Mesendoderm (in vitro differentiated cells): Measurements from ENCODE around the gene ARL6IP6.
"Not testable (repeated sequence)": the region's sequence is repeated elsewhere in the genome, so short reads cannot be mapped to it uniquely, and the experiment has no call there.

Source experiments
- DNase-seq: peaks from one replicate; pipeline ENCODE4 v3.0.0; 2013
- H2AK5ac ChIP-seq: 2 replicates; pipeline ENCODE4 v1.6.1; 2013; ENCODE audit warnings: low read length, inconsistent platforms
- H2BK120ac ChIP-seq: 2 replicates; pipeline ENCODE4 v1.6.1; 2013; ENCODE audit warnings: low read depth, mild to moderate bottlenecking, low read length, moderate library complexity, mixed read lengths
- H2BK15ac ChIP-seq: replicated peaks from 2 replicates; pipeline ENCODE4 v1.6.1; 2013; ENCODE audit warnings: low read depth, mild to moderate bottlenecking, moderate library complexity
- H2BK5ac ChIP-seq: 2 replicates; pipeline ENCODE4 v1.6.1; 2013; ENCODE audit warnings: low read length, inconsistent platforms
- H3K18ac ChIP-seq: 2 replicates; pipeline ENCODE4 v1.6.1; 2013; ENCODE audit warnings: mild to moderate bottlenecking, low read length, mixed read lengths
- H3K23ac ChIP-seq: one replicate; pipeline ENCODE4 v1.6.1; 2013; ENCODE audit warnings: low read length
- H3K27ac ChIP-seq: 2 replicates; pipeline ENCODE4 v1.5.1; 2013; ENCODE audit warnings: low read depth, mild to moderate bottlenecking, inconsistent platforms, low read length, moderate library complexity
- H3K27me3 ChIP-seq: 2 replicates; pipeline ENCODE4 v1.6.1; 2013; ENCODE audit warnings: low read length, control low read depth, mild to moderate bottlenecking, inconsistent platforms; ENCODE audit not compliant: insufficient read depth, poor library complexity
- H3K36me3 ChIP-seq: 2 replicates; pipeline ENCODE4 v1.6.1; 2013; ENCODE audit warnings: low read length, inconsistent platforms; ENCODE audit not compliant: control insufficient read depth, insufficient read depth
- H3K4ac ChIP-seq: one replicate; pipeline ENCODE4 v1.6.1; 2013; ENCODE audit warnings: low read depth, mild to moderate bottlenecking, low read length, moderate library complexity
- H3K4me1 ChIP-seq: 2 replicates; pipeline ENCODE4 v1.6.1; 2013; ENCODE audit warnings: low read depth, low read length, inconsistent platforms; ENCODE audit not compliant: control insufficient read depth
- H3K4me2 ChIP-seq: 2 replicates; pipeline ENCODE4 v1.6.1; 2013; ENCODE audit warnings: low read length
- H3K4me3 ChIP-seq: 2 replicates; pipeline ENCODE4 v1.5.1; 2013; ENCODE audit warnings: mild to moderate bottlenecking, low read length
- H3K56ac ChIP-seq: one replicate; pipeline ENCODE4 v1.6.1; 2013; ENCODE audit warnings: low read length
- H3K79me1 ChIP-seq: 2 replicates; pipeline ENCODE4 v1.6.1; 2013; ENCODE audit warnings: low read length, inconsistent platforms
- H3K79me2 ChIP-seq: 2 replicates; pipeline ENCODE4 v1.6.1; 2013; ENCODE audit warnings: mild to moderate bottlenecking, low read length; ENCODE audit not compliant: control insufficient read depth, insufficient read depth
- H3K9ac ChIP-seq: 2 replicates; pipeline ENCODE4 v1.6.1; 2013; ENCODE audit warnings: low read length, inconsistent platforms
- H4K5ac ChIP-seq: one replicate; pipeline ENCODE4 v1.6.1; 2013; ENCODE audit warnings: low read length
- H4K8ac ChIP-seq: one replicate; pipeline ENCODE4 v1.6.1; 2013; ENCODE audit warnings: low read depth, mild to moderate bottlenecking, control low read depth, low read length, moderate library complexity
- WGBS: extraction: QIAGEN DNeasy Blood & Tissue Kit; methylation state at CpG from one replicate; pipeline ENCODE4 v1.1.7; 2013; ENCODE audit warnings: low lambda C conversion rate, missing lambda C conversion rate; ENCODE audit not compliant: insufficient coverage; ENCODE audit errors: extremely low coverage; 5-methylcytosine and 5-hydroxymethylcytosine counted together

The ARL6IP6 gene

DNA sequence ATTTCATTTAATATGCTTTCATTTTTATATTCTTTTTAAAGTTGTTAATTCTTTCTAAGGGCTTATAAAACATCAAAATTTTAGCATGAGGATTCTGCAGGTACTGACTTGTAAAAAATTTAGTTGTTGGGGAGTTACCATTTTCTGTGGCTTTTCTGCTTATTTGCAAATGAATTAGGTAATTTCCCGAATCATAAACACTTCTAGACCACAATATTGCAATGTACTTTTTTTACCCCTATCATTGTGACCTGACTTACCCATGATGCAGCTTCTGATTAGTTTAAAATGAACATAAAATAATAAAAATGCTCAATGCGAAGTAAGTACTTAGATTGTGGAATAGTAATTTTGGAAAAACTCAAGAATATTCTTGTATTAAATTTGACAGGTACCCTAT, 11.4 kb downstream of the ARL6IP6 start:
- no CpG with 5 or more reads among the region's 2 CpGs for WGBS
- Histone ChIP-seq H3K23ac (no peak overlapping the region), H3K4ac (no peak overlapping the region), H3K27ac (no peak overlapping the region), H3K36me3 (no peaks in the 10 kb centered on the region), H3K79me2 (peaks cover 14% of the 10 kb centered on the region), H3K27me3 (no peaks in the 10 kb centered on the region), H2AK5ac (no peak overlapping the region), H3K4me2 (no peak overlapping the region), H2BK120ac (no peak overlapping the region), H2BK15ac (no peak overlapping the region), H3K4me1 (no peaks in the 10 kb centered on the region), H2BK5ac (no peak overlapping the region), H3K79me1 (peaks cover 6% of the 10 kb centered on the region), H4K5ac (no peak overlapping the region), H4K8ac (no peak overlapping the region), H3K9ac (no peak overlapping the region), H3K56ac (no peak overlapping the region), H3K18ac (no peak overlapping the region), H3K4me3 (no peak overlapping the region)
- DNase-seq = no peak

DNA sequence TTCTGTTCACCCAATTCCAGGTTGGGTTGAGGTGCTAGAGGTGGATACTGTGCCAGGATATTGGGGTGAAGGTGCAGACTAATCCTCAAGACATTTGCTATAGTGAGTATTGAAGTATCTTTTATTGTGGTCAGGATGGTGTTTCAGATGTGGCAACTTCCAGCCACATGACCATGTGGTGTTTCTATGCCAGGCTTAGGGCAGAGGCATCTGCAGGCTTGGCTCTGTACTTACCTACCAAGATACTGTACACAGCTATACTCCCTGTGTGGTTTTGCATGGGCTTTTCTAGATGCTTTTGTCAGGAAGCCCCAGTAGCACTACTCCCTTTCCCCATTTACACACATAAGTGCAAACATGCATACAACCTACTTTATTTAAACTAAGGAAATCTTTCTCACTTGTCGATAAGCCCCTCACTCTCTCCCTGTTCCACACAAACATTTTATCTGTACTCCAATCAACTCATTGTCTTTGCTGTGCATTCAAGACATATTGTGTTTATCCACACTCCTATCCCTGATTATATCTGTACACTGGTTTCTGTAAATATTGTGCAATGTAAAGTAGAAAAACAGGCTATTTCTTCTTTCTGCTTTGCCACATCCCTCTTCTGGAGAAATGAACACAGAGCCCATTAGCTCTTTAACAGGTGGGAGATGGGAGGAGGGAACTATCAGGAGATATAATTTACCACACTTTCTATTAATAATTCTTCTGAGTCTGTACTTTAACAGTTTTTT, 12.3 kb downstream of the ARL6IP6 start:
- H3K27me3 ChIP-seq = no peaks in the 10 kb centered on the region
- H3K4me2 ChIP-seq = no peak overlapping the region
- no peak overlapping the region for H2BK15ac ChIP-seq
- H4K5ac ChIP-seq = no peak overlapping the region
- H3K56ac ChIP-seq = no peak overlapping the region
- no peak overlapping the region for H3K27ac ChIP-seq
- no CpG with 5 or more reads among the region's 1 CpG for WGBS
- no peak overlapping the region for H3K4ac ChIP-seq
- H3K36me3 ChIP-seq = no peaks in the 10 kb centered on the region
- peaks cover 6% of the 10 kb centered on the region for H3K79me1 ChIP-seq
- no peaks in the 10 kb centered on the region for H3K4me1 ChIP-seq
- DNase-seq = no peak
- no peak overlapping the region for H2BK5ac ChIP-seq
- H3K23ac ChIP-seq = no peak overlapping the region
- H2AK5ac ChIP-seq = no peak overlapping the region
- peaks cover 14% of the 10 kb centered on the region for H3K79me2 ChIP-seq
- no peak overlapping the region for H4K8ac ChIP-seq
- H2BK120ac ChIP-seq = no peak overlapping the region
- H3K9ac ChIP-seq = no peak overlapping the region
- H3K4me3 ChIP-seq = no peak overlapping the region
- no peak overlapping the region for H3K18ac ChIP-seq

DNA sequence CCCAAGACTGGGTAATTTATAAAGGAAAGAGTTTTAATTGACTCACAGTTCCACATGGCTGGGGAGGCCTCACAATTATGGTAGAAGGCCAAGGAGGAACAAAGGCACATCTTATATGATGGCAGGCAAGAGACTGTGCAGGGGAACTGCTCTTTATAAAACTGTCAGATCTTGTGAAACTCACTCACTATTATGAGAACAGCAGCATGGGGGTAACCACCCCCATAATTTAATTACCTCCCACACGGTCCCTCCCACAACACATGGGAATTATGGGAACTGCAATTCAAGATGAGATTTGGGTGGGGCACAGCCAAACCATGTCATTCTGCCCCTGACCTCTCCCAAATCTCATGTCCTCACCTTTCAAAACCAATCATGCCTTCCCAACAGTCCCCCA, 19.1 kb downstream of the ARL6IP6 start:
- not testable (repeated sequence) for H3K27me3 ChIP-seq, DNase-seq, H3K4me1 ChIP-seq, H2AK5ac ChIP-seq, H3K79me1 ChIP-seq, H3K36me3 ChIP-seq, H3K23ac ChIP-seq, H2BK5ac ChIP-seq, H3K56ac ChIP-seq, H3K27ac ChIP-seq, H4K5ac ChIP-seq, H2BK15ac ChIP-seq, H3K4me3 ChIP-seq, H3K4ac ChIP-seq, H3K79me2 ChIP-seq, H2BK120ac ChIP-seq, H4K8ac ChIP-seq, H3K18ac ChIP-seq, H3K9ac ChIP-seq, H3K4me2 ChIP-seq
- WGBS = no CpG with 5 or more reads among the region's 1 CpG

DNA sequence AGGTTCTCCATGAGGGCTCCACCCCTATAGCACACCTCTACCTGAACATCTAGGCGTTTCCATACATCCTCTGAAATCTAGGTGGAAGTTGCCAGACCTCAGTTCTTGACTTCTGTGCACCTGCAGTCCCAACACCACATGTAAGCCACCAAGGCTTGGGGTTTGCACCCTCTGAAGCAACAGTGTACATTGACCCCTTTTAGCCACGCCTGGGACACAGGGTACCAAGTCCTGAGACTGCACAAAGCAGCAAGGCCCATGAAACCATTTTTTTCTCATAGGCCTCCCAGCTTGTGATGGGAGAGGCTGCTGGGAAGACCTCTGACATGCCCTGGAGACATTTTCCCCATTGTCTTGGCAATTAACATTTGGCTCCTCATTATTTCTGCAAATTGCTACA, 20.0 kb downstream of the ARL6IP6 start:
- H3K27me3 ChIP-seq = no peaks in the 10 kb centered on the region
- H3K18ac ChIP-seq = no peak overlapping the region
- no peak overlapping the region for H3K4me3 ChIP-seq
- no peak overlapping the region for H4K8ac ChIP-seq
- H3K4ac ChIP-seq = no peak overlapping the region
- H2AK5ac ChIP-seq = no peak overlapping the region
- no peak overlapping the region for H4K5ac ChIP-seq
- H3K79me2 ChIP-seq = no peaks in the 10 kb centered on the region
- H3K79me1 ChIP-seq = peaks cover 1% of the 10 kb centered on the region
- H3K4me2 ChIP-seq = no peak overlapping the region
- no peak overlapping the region for H3K23ac ChIP-seq
- no peak overlapping the region for H2BK120ac ChIP-seq
- WGBS = no CpG with 5 or more reads among the region's 2 CpGs
- no peak overlapping the region for H3K56ac ChIP-seq
- H2BK5ac ChIP-seq = no peak overlapping the region
- no peak overlapping the region for H2BK15ac ChIP-seq
- H3K9ac ChIP-seq = no peak overlapping the region
- H3K4me1 ChIP-seq = no peaks in the 10 kb centered on the region
- no peaks in the 10 kb centered on the region for H3K36me3 ChIP-seq
- no peak for DNase-seq
- no peak overlapping the region for H3K27ac ChIP-seq

DNA sequence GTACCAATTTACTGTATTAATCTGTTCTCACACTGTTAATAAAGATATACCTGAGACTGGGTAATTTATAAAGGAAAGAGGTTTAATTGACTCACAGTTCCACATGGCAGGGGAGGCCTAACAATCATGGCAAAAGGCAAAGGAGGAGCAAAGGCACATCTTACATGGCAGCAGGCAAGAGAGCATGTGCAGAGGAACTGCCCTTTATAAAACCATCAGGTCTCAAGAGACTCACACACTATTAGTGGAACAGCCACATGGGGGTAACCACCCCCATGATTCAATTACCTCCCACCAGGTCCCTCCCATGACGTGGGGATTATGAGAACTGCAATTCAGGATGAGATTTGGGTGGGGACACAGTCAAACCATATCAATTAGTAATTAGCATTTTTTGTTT, 21.3 kb downstream of the ARL6IP6 start:
- not testable (repeated sequence) for H3K4me1 ChIP-seq, H4K5ac ChIP-seq, H3K27me3 ChIP-seq, H3K18ac ChIP-seq, H4K8ac ChIP-seq, H3K4ac ChIP-seq, DNase-seq, H2BK120ac ChIP-seq, H3K36me3 ChIP-seq, H3K27ac ChIP-seq, H3K4me3 ChIP-seq, H2BK5ac ChIP-seq, H3K56ac ChIP-seq, H3K79me1 ChIP-seq, H3K4me2 ChIP-seq, H3K23ac ChIP-seq, H3K9ac ChIP-seq, H2BK15ac ChIP-seq, H3K79me2 ChIP-seq, H2AK5ac ChIP-seq
- no CpG with 5 or more reads among the region's 1 CpG for WGBS

DNA sequence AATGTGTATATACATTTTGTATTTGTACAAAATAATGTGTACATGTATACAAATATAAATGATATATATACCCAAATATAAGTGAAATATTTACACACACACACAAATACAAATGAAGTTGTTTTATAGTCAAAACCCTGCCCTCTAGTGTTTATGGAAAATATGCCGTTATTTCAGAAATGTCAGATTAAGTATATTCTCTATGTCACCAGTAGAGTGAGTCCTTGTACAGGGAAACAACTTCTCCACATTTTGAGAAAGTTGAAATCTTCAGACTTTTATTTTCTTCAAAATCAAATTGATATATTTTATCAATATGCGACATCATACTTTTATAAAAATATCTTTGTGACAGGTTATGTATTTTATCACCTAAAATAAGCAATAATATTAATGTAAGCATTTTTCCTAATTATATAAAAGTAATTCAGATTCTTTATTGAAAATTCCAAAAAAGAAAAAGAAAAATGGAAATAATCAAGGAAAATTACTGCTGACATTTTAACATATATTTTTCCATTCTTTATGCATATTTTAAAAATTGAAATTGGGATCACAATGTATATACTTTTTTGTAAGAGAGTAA, 22.4 kb downstream of the ARL6IP6 start:
- no peaks in the 10 kb centered on the region for H3K79me1 ChIP-seq
- H2AK5ac ChIP-seq = no peak overlapping the region
- H2BK120ac ChIP-seq = no peak overlapping the region
- no peaks in the 10 kb centered on the region for H3K36me3 ChIP-seq
- H4K8ac ChIP-seq = no peak overlapping the region
- no peak overlapping the region for H3K4ac ChIP-seq
- H3K4me3 ChIP-seq = no peak overlapping the region
- 100% methylated on average over 1 of the region's 2 CpGs for WGBS
- no peak overlapping the region for H3K27ac ChIP-seq
- peak; percentile 63 for DNase-seq
- H3K23ac ChIP-seq = no peak overlapping the region
- H2BK5ac ChIP-seq = no peak overlapping the region
- no peak overlapping the region for H3K18ac ChIP-seq
- no peak overlapping the region for H3K56ac ChIP-seq
- no peaks in the 10 kb centered on the region for H3K27me3 ChIP-seq
- H3K4me1 ChIP-seq = no peaks in the 10 kb centered on the region
- no peaks in the 10 kb centered on the region for H3K79me2 ChIP-seq
- H3K4me2 ChIP-seq = no peak overlapping the region
- H4K5ac ChIP-seq = no peak overlapping the region
- H2BK15ac ChIP-seq = no peak overlapping the region
- no peak overlapping the region for H3K9ac ChIP-seq
